ENCODE measurements around the gene ARMH1.
A peak's percentile ranks its signal among the peaks of the same experiment; 100 is the strongest.

Gene ARMH1

GRCh38 chr1:44721485-44722361 lies 47.2 kb downstream of the ARMH1 start (continued):
- TF ChIP-seq ZNF266 (tag by site-specific recombination; IDR thresholded peaks at IDR 0.05; ENCODE audit: low read depth) = no peak
- no peak for TF ChIP-seq AEBP2 (tag by site-specific recombination; IDR thresholded peaks at IDR 0.05; ENCODE audit: borderline replicate concordance)
- TF ChIP-seq ZNF433 (tag by site-specific recombination; IDR thresholded peaks at IDR 0.05; ENCODE audit: low read depth) = no peak
- no peak for TF ChIP-seq PRDM2 (tag by site-specific recombination; IDR thresholded peaks at IDR 0.05; ENCODE audit: borderline replicate concordance)
- no peak for TF ChIP-seq ZNF311 (tag by site-specific recombination; IDR thresholded peaks at IDR 0.05; ENCODE audit: borderline replicate concordance)
- TF ChIP-seq ZBTB20 (tag by site-specific recombination; IDR thresholded peaks at IDR 0.05) = no peak
- no peak for TF ChIP-seq ZNF837 (tag by site-specific recombination; IDR thresholded peaks at IDR 0.05)
- TF ChIP-seq ZBTB1 (tag by site-specific recombination; IDR thresholded peaks at IDR 0.05) = no peak
- TF ChIP-seq ZNF169 (tag by site-specific recombination; IDR thresholded peaks at IDR 0.05) = no peak
- TF ChIP-seq ZFP3 (tag by site-specific recombination; IDR thresholded peaks at IDR 0.05; ENCODE audit: low read depth) = peak; percentile 42; the same call in 1 of the 2 replicates
- TF ChIP-seq ZNF114 (tag by site-specific recombination; IDR thresholded peaks at IDR 0.05) = no peak
- peak; percentile 31; the same call in 1 of the 2 replicates for TF ChIP-seq ATF2 (tag by site-specific recombination; IDR thresholded peaks at IDR 0.05; ENCODE audit: low read depth)
- TF ChIP-seq ZNF514 (tag by site-specific recombination; IDR thresholded peaks at IDR 0.05) = no peak
- TF ChIP-seq EGR2 (tag by site-specific recombination; IDR thresholded peaks at IDR 0.05; ENCODE audit: low read depth) = peak; percentile 76
- no peak for TF ChIP-seq HOXD13 (CRISPR knock-in tag; IDR thresholded peaks at IDR 0.05; ENCODE audit: borderline replicate concordance)
- TF ChIP-seq ZNF155 (tag by site-specific recombination; IDR thresholded peaks at IDR 0.05) = no peak
- no peak for TF ChIP-seq ZNF416 (tag by site-specific recombination; IDR thresholded peaks at IDR 0.05)
- 0 out of 2 replicates have a peak, but pooled peaks have one; percentile 37 for TF ChIP-seq OVOL3 (tag by site-specific recombination; IDR thresholded peaks at IDR 0.05)
- TF ChIP-seq ZSCAN18 (tag by site-specific recombination; IDR thresholded peaks at IDR 0.05) = no peak
- no peak for TF ChIP-seq ZNF488 (tag by site-specific recombination; IDR thresholded peaks at IDR 0.05)
- no peak for TF ChIP-seq ZSCAN23 (tag by site-specific recombination; IDR thresholded peaks at IDR 0.05)
- no peak for TF ChIP-seq ZNF423 (tag by site-specific recombination; IDR thresholded peaks at IDR 0.05)
- TF ChIP-seq ZBTB49 (tag by site-specific recombination; IDR thresholded peaks at IDR 0.05; ENCODE audit: low read depth) = no peak
- TF ChIP-seq ZBTB21 (tag by site-specific recombination; IDR thresholded peaks at IDR 0.05) = no peak

All from HEK293 (cell line).